GM12872 (cell line): Measurements from ENCODE around the gene AUTS2.

Experiments
- CTCF ChIP-seq: IDR thresholded peaks from 3 replicates; pipeline ENCODE4 v1.5.1; 2011; ENCODE audit warnings: low read depth, mild to moderate bottlenecking, low read length, moderate library complexity; ENCODE audit not compliant: insufficient read depth

The AUTS2 gene

GRCh38 chr7:70645279-70645678, 1047.0 kb downstream of the AUTS2 start:
- no peak for TF ChIP-seq CTCF

GRCh38 chr7:70645876-70646351, 1047.6 kb downstream of the AUTS2 start:
- no peak for TF ChIP-seq CTCF

DNA sequence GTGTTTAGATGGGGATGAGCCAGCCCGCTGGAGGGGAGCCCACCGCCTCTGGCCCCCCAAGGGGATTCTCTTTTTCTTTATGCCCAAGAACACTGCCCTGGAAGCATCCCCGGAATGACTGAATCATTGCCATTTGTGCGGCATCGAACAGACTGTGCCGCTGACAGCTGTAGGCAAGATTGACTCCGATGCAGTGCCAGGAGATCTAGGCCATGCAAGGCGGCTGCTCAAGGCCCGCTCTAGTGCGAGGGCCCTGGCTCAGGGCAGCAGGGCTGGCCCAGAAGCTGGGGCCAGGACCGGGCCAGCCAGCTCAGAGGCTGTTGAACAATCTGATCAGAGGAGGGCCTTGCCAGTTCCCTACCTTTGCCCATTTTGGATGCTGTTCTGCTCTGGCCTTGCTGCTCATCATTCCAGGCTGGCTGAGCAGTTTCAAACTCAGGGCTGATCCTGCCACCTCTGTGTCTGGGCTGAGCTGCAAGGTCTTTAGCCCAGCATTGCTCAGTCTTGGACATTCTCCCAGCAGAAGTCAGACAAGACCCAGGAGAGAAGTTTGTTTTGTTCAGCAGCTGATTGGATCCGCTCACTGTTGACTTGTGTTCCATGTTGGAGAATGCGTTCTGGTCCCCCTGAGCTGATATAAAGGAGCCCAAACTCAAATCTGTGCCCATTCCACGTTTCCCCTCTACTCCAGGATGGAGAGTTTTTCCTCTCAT, 1048.4 kb downstream of the AUTS2 start:
- TF ChIP-seq CTCF: no peak

DNA sequence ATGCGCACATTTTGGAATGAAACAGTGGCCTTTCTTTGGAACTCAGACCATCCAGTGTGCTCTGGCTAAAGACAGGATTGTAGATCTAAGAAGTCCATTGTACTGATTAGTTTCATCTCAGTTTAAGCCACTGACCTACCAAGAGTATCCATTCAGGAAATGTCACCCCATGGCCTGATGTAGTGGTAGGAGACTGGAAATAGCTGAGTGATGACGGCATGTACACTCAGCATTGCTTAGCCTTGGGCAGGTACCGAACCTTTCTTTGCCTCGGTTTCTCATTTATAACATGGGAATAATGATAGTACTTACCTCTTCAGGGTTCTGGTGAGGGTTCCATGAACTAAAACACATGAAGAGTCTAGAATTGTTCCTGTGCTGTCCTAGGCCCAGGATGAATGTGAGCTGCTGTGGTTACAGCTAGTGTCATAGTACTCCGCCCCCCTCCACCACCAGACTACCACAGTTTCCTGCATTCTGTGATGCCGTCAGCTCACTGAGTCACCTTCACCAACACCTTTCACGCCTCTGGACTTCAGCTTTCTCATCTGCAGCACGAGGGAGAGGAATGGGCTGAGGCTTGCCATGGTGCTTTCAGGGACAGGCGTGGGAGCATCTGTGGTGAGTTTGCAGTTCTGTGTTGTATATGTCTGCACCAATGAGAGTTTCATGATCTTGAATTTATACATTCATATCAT, 1049.7 kb downstream of the AUTS2 start:
- TF ChIP-seq CTCF: no peak

DNA sequence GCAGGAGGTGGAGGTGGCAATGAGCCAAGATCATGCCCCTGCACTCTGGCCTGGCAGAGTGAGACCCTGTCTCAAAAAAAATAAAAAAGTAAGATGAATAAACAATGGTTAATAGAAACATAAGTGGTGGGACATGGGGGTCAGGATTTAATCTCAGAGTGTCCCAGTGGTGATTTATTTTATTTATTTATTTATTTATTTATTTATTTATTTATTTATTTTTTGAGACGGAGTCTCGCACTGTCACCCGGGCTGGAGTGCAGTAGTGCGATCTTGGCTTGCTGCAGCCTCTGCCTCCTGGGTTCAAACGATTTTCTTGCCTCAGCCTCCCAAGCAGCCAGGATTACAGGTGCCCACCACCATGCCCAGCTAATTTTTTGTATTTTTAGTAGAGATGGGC, 1051.0 kb downstream of the AUTS2 start:
- no peak for TF ChIP-seq CTCF

DNA sequence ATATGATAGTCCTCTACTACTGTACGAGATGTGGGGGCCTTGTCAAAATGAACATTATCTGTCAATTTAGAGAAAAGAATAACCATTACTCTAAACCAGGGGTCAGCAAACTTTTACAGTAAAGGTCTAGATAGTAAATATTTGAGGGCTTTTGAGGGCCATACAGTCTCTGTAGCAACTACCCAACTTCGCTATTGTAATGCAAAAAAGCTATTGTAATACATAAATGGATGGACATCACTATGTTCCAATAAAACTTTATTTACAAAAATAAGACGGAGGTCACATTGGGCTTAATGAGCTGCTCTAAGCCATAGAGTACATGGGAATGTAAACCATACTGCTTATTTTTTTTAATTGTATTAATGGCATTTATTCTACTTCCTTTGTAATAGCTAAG, 1055.9 kb downstream of the AUTS2 start:
- TF ChIP-seq CTCF: no peak

GRCh38 chr7:70654979-70655378, 1056.7 kb downstream of the AUTS2 start:
- TF ChIP-seq CTCF: no peak
